H9 (cell line): Measurements from ENCODE around the gene COL17A1. TPM values are rescaled to one million over a fixed set of nuclear protein-coding genes. Genes with fewer than 3 reads are reported as not detected.

ENCODE experiments used
- DNase-seq: peaks from one replicate; pipeline ENCODE4 v3.0.0-alpha.2; 2017
- H2AFZ ChIP-seq: one replicate; pipeline ENCODE4 v1.6.1; 2013; ENCODE audit warnings: mild to moderate bottlenecking, low read length, control low read depth, moderate library complexity
- H2AK5ac ChIP-seq: 2 replicates; pipeline ENCODE4 v1.6.1; 2013; ENCODE audit warnings: low read length, control low read depth, mixed read lengths; ENCODE audit not compliant: insufficient read length
- H2BK120ac ChIP-seq: one replicate; pipeline ENCODE4 v1.6.1; 2013; ENCODE audit warnings: low read depth, mild to moderate bottlenecking, low read length, control low read depth, inconsistent platforms; ENCODE audit not compliant: poor library complexity, severe bottlenecking
- H2BK12ac ChIP-seq: 2 replicates; pipeline ENCODE4 v1.6.1; 2013; ENCODE audit warnings: low read length, control low read depth, mixed read lengths, low read depth; ENCODE audit not compliant: insufficient read length
- H2BK15ac ChIP-seq: 2 replicates; pipeline ENCODE4 v1.6.1; 2013; ENCODE audit warnings: low read depth, low read length, control low read depth
- H2BK20ac ChIP-seq: one replicate; pipeline ENCODE4 v1.6.1; 2013; ENCODE audit warnings: low read depth, mild to moderate bottlenecking, low read length, control low read depth, inconsistent platforms; ENCODE audit not compliant: poor library complexity, severe bottlenecking
- H2BK5ac ChIP-seq: 2 replicates; pipeline ENCODE4 v1.6.1; 2013; ENCODE audit warnings: low read length, control low read depth, mixed read lengths; ENCODE audit not compliant: insufficient read length
- H3K14ac ChIP-seq: 2 replicates; pipeline ENCODE4 v1.6.1; 2013; ENCODE audit warnings: low read length, control low read depth; ENCODE audit not compliant: insufficient read depth
- H3K18ac ChIP-seq: 2 replicates; pipeline ENCODE4 v1.6.1; 2013; ENCODE audit warnings: low read depth, mild to moderate bottlenecking, mixed read lengths, low read length, control low read depth; ENCODE audit not compliant: insufficient read length
- H3K23ac ChIP-seq: 2 replicates; pipeline ENCODE4 v1.6.1; 2013; ENCODE audit warnings: low read length, control low read depth, mixed read lengths, low read depth; ENCODE audit not compliant: insufficient read length
- H3K23me2 ChIP-seq: 2 replicates; pipeline ENCODE4 v1.6.1; 2013; ENCODE audit warnings: low read depth, mild to moderate bottlenecking, mixed read lengths, low read length, control low read depth; ENCODE audit not compliant: insufficient read length, poor library complexity, severe bottlenecking
- H3K27ac ChIP-seq: 2 replicates; pipeline ENCODE4 v1.5.1; 2013; ENCODE audit warnings: low read length, control low read depth, mixed read lengths, low read depth; ENCODE audit not compliant: insufficient read length
- H3K27me3 ChIP-seq: 2 replicates; pipeline ENCODE4 v1.6.1; 2013; ENCODE audit warnings: low read length, control low read depth, inconsistent platforms; ENCODE audit not compliant: insufficient read depth
- H3K4ac ChIP-seq: 2 replicates; pipeline ENCODE4 v1.6.1; 2013; ENCODE audit warnings: low read depth, mild to moderate bottlenecking, control low read depth, inconsistent platforms, low read length, moderate library complexity
- H3K4me1 ChIP-seq: 2 replicates; pipeline ENCODE4 v1.6.1; 2013; ENCODE audit warnings: low read length, control low read depth, inconsistent platforms; ENCODE audit not compliant: insufficient read depth
- H3K4me2 ChIP-seq: 2 replicates; pipeline ENCODE4 v1.6.1; 2013; ENCODE audit warnings: low read length, control low read depth, mixed read lengths; ENCODE audit not compliant: insufficient read length, insufficient read depth
- H3K56ac ChIP-seq: 2 replicates; pipeline ENCODE4 v1.6.1; 2013; ENCODE audit warnings: low read depth, mild to moderate bottlenecking, mixed read lengths, low read length, control low read depth; ENCODE audit not compliant: insufficient read length
- H3K79me1 ChIP-seq: 2 replicates; pipeline ENCODE4 v1.6.1; 2013; ENCODE audit warnings: low read depth, mild to moderate bottlenecking, moderate library complexity, low read length, control low read depth, inconsistent platforms; ENCODE audit not compliant: insufficient read depth, poor library complexity, severe bottlenecking
- H3K79me2 ChIP-seq: 2 replicates; pipeline ENCODE4 v1.6.1; 2013; ENCODE audit warnings: low read length, control low read depth, inconsistent platforms; ENCODE audit not compliant: insufficient read depth
- H3K9ac ChIP-seq: 2 replicates; pipeline ENCODE4 v1.6.1; 2013; ENCODE audit warnings: low read length, control low read depth, mixed read lengths; ENCODE audit not compliant: insufficient read length; ENCODE audit errors: extremely low read depth
- H3K9me3 ChIP-seq: one replicate; pipeline ENCODE4 v1.6.1; 2013; ENCODE audit warnings: low read depth, low read length, inconsistent platforms; ENCODE audit not compliant: control insufficient read depth
- H3T11ph ChIP-seq: one replicate; pipeline ENCODE4 v1.6.1; 2013; ENCODE audit warnings: mild to moderate bottlenecking, low read length, control low read depth, inconsistent platforms
- H4K20me1 ChIP-seq: one replicate; pipeline ENCODE4 v1.6.1; 2013; ENCODE audit not compliant: control insufficient read depth, insufficient read length, insufficient read depth
- H4K5ac ChIP-seq: 2 replicates; pipeline ENCODE4 v1.6.1; 2013; ENCODE audit warnings: low read depth, mild to moderate bottlenecking, mixed read lengths, low read length, control low read depth; ENCODE audit not compliant: insufficient read length
- H4K8ac ChIP-seq: replicated peaks from 2 replicates; pipeline ENCODE4 v1.6.1; 2013; ENCODE audit warnings: low read length, control low read depth, mixed read lengths, low read depth; ENCODE audit not compliant: insufficient read length
- H4K91ac ChIP-seq: 2 replicates; pipeline ENCODE4 v1.6.1; 2013; ENCODE audit warnings: low read depth, mild to moderate bottlenecking, moderate library complexity, mixed read lengths, low read length, control low read depth; ENCODE audit not compliant: insufficient read length
- H3K27ac Mint-ChIP-seq, 3 experiments: 2 replicates in 2 of 3; 3 replicates in 1 of 3; pipeline ENCODE4 v1.8.0; 2020 to 2021; ENCODE audit warnings: mixed read lengths in 3 of 3, mild to moderate bottlenecking in 1 of 3, moderate library complexity in 1 of 3
- H3K27me3 Mint-ChIP-seq: 2 replicates; pipeline ENCODE4 v1.8.0; 2021; ENCODE audit warnings: low read depth, mild to moderate bottlenecking, moderate library complexity, mixed read lengths
- H3K36me3 Mint-ChIP-seq, 3 experiments: 2 replicates in 2 of 3; 3 replicates in 1 of 3; pipeline ENCODE4 v1.8.0; 2020 to 2021; ENCODE audit warnings: low read depth in 3 of 3, mixed read lengths in 3 of 3; ENCODE audit not compliant: insufficient read depth in 1 of 3
- H3K4me1 Mint-ChIP-seq, 2 experiments: 2 replicates each; pipeline ENCODE4 v1.8.0; 2020; ENCODE audit warnings: mixed read lengths in 2 of 2
- H3K4me3 Mint-ChIP-seq, 2 experiments: 2 replicates in 1 of 2; 3 replicates in 1 of 2; pipeline ENCODE4 v1.8.0; 2020 to 2021; ENCODE audit warnings: mild to moderate bottlenecking in 2 of 2, mixed read lengths in 2 of 2, moderate library complexity in 1 of 2
- H3K9me3 Mint-ChIP-seq, 2 experiments: 2 replicates in 1 of 2; 3 replicates in 1 of 2; pipeline ENCODE4 v1.8.0; 2020; ENCODE audit warnings: mild to moderate bottlenecking in 2 of 2, mixed read lengths in 2 of 2, moderate library complexity in 1 of 2
- WGBS: extraction: QIAGEN DNeasy Blood & Tissue Kit; methylation state at CpG from one replicate; pipeline ENCODE4 v1.1.7; 2013; ENCODE audit warnings: missing lambda C conversion rate, low lambda C conversion rate, mixed read lengths; ENCODE audit not compliant: insufficient read length; ENCODE audit errors: extremely low coverage; 5-methylcytosine and 5-hydroxymethylcytosine counted together
- total RNA-seq: library from RNA; stranded (reverse); gene quantifications from 2 replicates; pipeline ENCODE4 v1.2.1, GENCODE V29; 2021
- TF ChIP-seq, protein P1 (sequence below): fragments of 200-600 bp; sonication (generic); conservative IDR thresholded peaks from 3 replicates; pipeline ENCODE4 v1.8.0; 2021; ENCODE audit warnings: antibody characterized with exemption, mild to moderate bottlenecking

The COL17A1 gene
- total RNA-seq, 1 experiment from 2014 or later, result 1.9 TPM

DNA sequence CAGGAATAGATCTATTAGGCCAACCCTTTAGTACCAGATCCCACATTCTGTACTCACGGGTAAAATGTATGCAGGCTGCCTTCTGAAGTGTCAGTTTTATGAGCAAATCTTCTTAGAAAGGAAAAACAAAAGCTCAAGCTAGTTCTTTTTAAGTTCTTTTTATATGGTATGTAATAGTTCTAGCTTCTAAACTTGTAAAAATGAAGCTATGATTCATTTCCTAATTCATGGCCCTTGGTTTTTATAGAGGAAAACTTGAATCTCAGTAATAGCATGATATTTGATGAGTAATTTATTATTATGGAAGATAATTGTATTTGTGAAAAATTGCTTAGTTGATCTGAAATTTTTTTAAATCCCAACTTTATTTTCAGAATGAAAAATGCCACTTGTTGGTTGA, 64.4 kb downstream of the COL17A1 start:
- no peak overlapping the region for H4K91ac ChIP-seq
- no peak overlapping the region for H3K4me3 Mint-ChIP-seq
- H3K27ac ChIP-seq, result no peak overlapping the region
- H3K27ac Mint-ChIP-seq, result no peak overlapping the region
- no peaks in the 10 kb centered on the region for H3K27me3 ChIP-seq
- H3K56ac ChIP-seq, result no peak overlapping the region
- H3K23ac ChIP-seq, result no peak overlapping the region
- no peak overlapping the region for H2BK20ac ChIP-seq
- no peak overlapping the region for H3K4me2 ChIP-seq
- no peak overlapping the region for H3K9ac ChIP-seq
- H2BK120ac ChIP-seq, result no peak overlapping the region
- H3K18ac ChIP-seq, result no peak overlapping the region
- no peaks in the 10 kb centered on the region for H3K27me3 Mint-ChIP-seq
- no peak overlapping the region for H2BK12ac ChIP-seq
- no peaks in the 10 kb centered on the region for H3K79me2 ChIP-seq
- H4K5ac ChIP-seq, result no peak overlapping the region
- H3K9me3 Mint-ChIP-seq, result no peaks in the 10 kb centered on the region
- no peak overlapping the region for H2AFZ ChIP-seq
- H3K4ac ChIP-seq, result no peak overlapping the region
- no peak overlapping the region for H2AK5ac ChIP-seq
- no peak overlapping the region for H2BK5ac ChIP-seq
- no peak overlapping the region for H2BK15ac ChIP-seq
- H4K8ac ChIP-seq, result no peak overlapping the region
- no peak overlapping the region for H3T11ph ChIP-seq
- no peaks in the 10 kb centered on the region for H3K9me3 ChIP-seq
- H3K23me2 ChIP-seq, result no peaks in the 10 kb centered on the region
- TF ChIP-seq, protein P1, sequence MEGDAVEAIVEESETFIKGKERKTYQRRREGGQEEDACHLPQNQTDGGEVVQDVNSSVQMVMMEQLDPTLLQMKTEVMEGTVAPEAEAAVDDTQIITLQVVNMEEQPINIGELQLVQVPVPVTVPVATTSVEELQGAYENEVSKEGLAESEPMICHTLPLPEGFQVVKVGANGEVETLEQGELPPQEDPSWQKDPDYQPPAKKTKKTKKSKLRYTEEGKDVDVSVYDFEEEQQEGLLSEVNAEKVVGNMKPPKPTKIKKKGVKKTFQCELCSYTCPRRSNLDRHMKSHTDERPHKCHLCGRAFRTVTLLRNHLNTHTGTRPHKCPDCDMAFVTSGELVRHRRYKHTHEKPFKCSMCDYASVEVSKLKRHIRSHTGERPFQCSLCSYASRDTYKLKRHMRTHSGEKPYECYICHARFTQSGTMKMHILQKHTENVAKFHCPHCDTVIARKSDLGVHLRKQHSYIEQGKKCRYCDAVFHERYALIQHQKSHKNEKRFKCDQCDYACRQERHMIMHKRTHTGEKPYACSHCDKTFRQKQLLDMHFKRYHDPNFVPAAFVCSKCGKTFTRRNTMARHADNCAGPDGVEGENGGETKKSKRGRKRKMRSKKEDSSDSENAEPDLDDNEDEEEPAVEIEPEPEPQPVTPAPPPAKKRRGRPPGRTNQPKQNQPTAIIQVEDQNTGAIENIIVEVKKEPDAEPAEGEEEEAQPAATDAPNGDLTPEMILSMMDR, result no peak
- no peaks in the 10 kb centered on the region for H3K79me1 ChIP-seq
- no CpG with 5 or more reads among the region's 1 CpG for WGBS
- H3K4me1 Mint-ChIP-seq, result peaks cover 9 to 14% of the 10 kb centered on the region in 2 experiments
- peaks cover 6 to 44% (median 28%) of the 10 kb centered on the region in 3 experiments; a peak in 5 of 7 replicates for H3K36me3 Mint-ChIP-seq
- no peak overlapping the region for H3K14ac ChIP-seq
- H4K20me1 ChIP-seq, result no peaks in the 10 kb centered on the region
- no peaks in the 10 kb centered on the region for H3K4me1 ChIP-seq
- DNase-seq, result no peak
